Bronchial epithelial cell (primary cell): ENCODE data around the gene PAQR8. TPM values are rescaled to one million over a fixed set of nuclear protein-coding genes. Genes with fewer than 3 reads are reported as not detected.
A peak's percentile ranks its signal among the peaks of the same experiment; 100 is the strongest.

Experiments used
- DNase-seq: peaks from one replicate; pipeline ENCODE4 v3.0.0-alpha.2; 2010; ENCODE audit warnings: low read depth
- FAIRE-seq: peaks from 2 replicates; lab custom pipeline; 2011; peaks lifted over from hg19 to GRCh38; lab: Jason Lieb, UNC
- H3K27me3 ChIP-seq: 2 replicates; pipeline ENCODE4 v1.5.1; 2011; ENCODE audit warnings: low read length; ENCODE audit not compliant: control insufficient read depth, insufficient read depth
- H3K36me3 ChIP-seq: 2 replicates; pipeline ENCODE4 v1.5.1; 2011; ENCODE audit warnings: low read length; ENCODE audit not compliant: control insufficient read depth, insufficient read depth
- H3K4me3 ChIP-seq: 2 replicates; pipeline ENCODE4 v1.5.1; 2011; ENCODE audit warnings: mild to moderate bottlenecking, low read depth, low read length, control low read depth
- total RNA-seq: library from RNA; depleted of rRNA; stranded (reverse); fragments of >200 nt; gene quantifications from 2 replicates; pipeline ENCODE4 v1.2.1, GENCODE V29; 2014
- TF ChIP-seq, protein P1 (sequence below): IDR thresholded peaks from 2 replicates; pipeline ENCODE4 v1.5.1; 2011; ENCODE audit warnings: mild to moderate bottlenecking, moderate library complexity, low read length, control low read depth, inconsistent platforms; ENCODE audit not compliant: insufficient read depth, severe bottlenecking

PAQR8 gene
- total RNA-seq, 1 donor from 2014 or later = 1.3 TPM

DNA sequence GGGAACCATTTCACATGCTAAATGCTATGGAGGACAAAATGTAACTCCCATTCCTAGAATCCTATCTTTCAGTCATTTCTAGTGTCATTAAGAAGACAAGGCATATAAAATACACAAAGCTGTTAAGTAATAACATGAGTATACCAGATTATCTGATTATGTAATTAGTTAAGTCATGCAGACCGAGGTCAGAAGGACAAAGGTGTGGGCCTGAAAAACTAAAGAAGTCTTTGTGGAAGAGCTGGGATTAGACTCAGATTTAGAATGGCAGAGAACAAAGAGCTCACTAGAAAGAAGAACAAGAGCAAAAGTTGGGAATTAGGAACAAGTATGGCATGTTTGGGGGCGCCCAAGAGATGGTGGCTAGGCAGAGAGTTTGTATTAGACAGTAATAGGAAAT, 95.1 kb downstream of the PAQR8 start:
- Histone ChIP-seq H3K36me3 (no peaks in the 10 kb centered on the region), H3K27me3 (no peaks in the 10 kb centered on the region), H3K4me3 (no peak overlapping the region)
- FAIRE-seq (no peak), DNase-seq (peak; percentile 34)
- TF ChIP-seq, protein P1, sequence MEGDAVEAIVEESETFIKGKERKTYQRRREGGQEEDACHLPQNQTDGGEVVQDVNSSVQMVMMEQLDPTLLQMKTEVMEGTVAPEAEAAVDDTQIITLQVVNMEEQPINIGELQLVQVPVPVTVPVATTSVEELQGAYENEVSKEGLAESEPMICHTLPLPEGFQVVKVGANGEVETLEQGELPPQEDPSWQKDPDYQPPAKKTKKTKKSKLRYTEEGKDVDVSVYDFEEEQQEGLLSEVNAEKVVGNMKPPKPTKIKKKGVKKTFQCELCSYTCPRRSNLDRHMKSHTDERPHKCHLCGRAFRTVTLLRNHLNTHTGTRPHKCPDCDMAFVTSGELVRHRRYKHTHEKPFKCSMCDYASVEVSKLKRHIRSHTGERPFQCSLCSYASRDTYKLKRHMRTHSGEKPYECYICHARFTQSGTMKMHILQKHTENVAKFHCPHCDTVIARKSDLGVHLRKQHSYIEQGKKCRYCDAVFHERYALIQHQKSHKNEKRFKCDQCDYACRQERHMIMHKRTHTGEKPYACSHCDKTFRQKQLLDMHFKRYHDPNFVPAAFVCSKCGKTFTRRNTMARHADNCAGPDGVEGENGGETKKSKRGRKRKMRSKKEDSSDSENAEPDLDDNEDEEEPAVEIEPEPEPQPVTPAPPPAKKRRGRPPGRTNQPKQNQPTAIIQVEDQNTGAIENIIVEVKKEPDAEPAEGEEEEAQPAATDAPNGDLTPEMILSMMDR = no peak

Other genes with a start within 250 kb of the PAQR8 start
- not detected in 2 replicates for gene IL17A, start 175.8 kb upstream of the PAQR8 start, total RNA-seq
- gene IL17F, start 117.7 kb upstream of the PAQR8 start, total RNA-seq = not detected in 2 replicates
- 11.6 and 23.4 TPM in 2 replicates for gene MCM3, start 77.4 kb upstream of the PAQR8 start, total RNA-seq
- gene EFHC1, start 58.2 kb downstream of the PAQR8 start, total RNA-seq = 4.5 and 6.6 TPM in 2 replicates
- 3.2 and 4.2 TPM in 2 replicates for gene TRAM2, start 214.9 kb downstream of the PAQR8 start, total RNA-seq